BLaER1 treated with 17β-estradiol and CSF1 and Interleukin-3, amounts not matched to agents 10 nM and 100 nM (cell line): Measurements from ENCODE around the gene SUN1.

Source experiments
- H3K27ac ChIP-seq, 11 experiments: shearing (Covaris generic); formaldehyde crosslinking; 2 replicates each; pipeline ENCODE4 v1.8.1; 2022
- H3K27me3 ChIP-seq, 11 experiments: shearing (Covaris generic); formaldehyde crosslinking; 2 replicates each; pipeline ENCODE4 v1.8.1; 2022
- H3K36me3 ChIP-seq, 11 experiments: shearing (Covaris generic); formaldehyde crosslinking; 2 replicates each; pipeline ENCODE4 v1.8.1; 2022
- H3K4me1 ChIP-seq, 10 experiments: shearing (Covaris generic); formaldehyde crosslinking; 2 replicates each; pipeline ENCODE4 v1.8.1; 2022
- H3K4me2 ChIP-seq, 11 experiments: shearing (Covaris generic); formaldehyde crosslinking; 2 replicates each; pipeline ENCODE4 v1.8.1; 2022
- H3K4me3 ChIP-seq, 10 experiments: shearing (Covaris generic); formaldehyde crosslinking; 2 replicates each; pipeline ENCODE4 v1.8.1; 2022
- H3K9ac ChIP-seq, 11 experiments: shearing (Covaris generic); formaldehyde crosslinking; 2 replicates each; pipeline ENCODE4 v1.8.1; 2022
- H3K9me3 ChIP-seq, 11 experiments: shearing (Covaris generic); formaldehyde crosslinking; replicated peaks in 1 of 11; 2 replicates each; pipeline ENCODE4 v1.8.1; 2022
- H4K20me1 ChIP-seq, 11 experiments: shearing (Covaris generic); formaldehyde crosslinking; 2 replicates each; pipeline ENCODE4 v1.8.1; 2022
- Cebpa-rat ChIP-seq, 11 experiments: shearing (Covaris generic); IDR thresholded peaks; 2 replicates each; pipeline ENCODE4 v1.8.1; 2022

The SUN1 gene

GRCh38 chr7:873367-874002 is 41.2 kb downstream of the SUN1 start:
- Histone ChIP-seq H3K4me3 (no peak overlapping the region), H3K9me3 (peaks cover 0 to 4% (median 0%) of the 10 kb centered on the region in 11 experiments; a peak in 2 of 22 replicates), H3K36me3 (peaks cover 42 to 75% (median 69%) of the 10 kb centered on the region in 11 experiments), H3K4me1 (peaks cover 33 to 49% (median 41%) of the 10 kb centered on the region in 10 experiments), H3K27me3 (no peaks in the 10 kb centered on the region), H3K4me2 (peak overlapping the region; percentile 3 to 87 (median 39); a peak in 21 of 22 replicates), H3K9ac (peak overlapping the region in 9 of 11 experiments; percentile 4 to 28 (median 23); a peak in 9 of 22 replicates), H3K27ac (peak overlapping the region; percentile 43 to 73 (median 61); a peak in 20 of 22 replicates), H4K20me1 (peaks cover 7 to 40% (median 14%) of the 10 kb centered on the region in 11 experiments; a peak in 20 of 22 replicates)
- TF ChIP-seq Cebpa-rat (IDR thresholded peaks at IDR 0.05) = no peak

DNA sequence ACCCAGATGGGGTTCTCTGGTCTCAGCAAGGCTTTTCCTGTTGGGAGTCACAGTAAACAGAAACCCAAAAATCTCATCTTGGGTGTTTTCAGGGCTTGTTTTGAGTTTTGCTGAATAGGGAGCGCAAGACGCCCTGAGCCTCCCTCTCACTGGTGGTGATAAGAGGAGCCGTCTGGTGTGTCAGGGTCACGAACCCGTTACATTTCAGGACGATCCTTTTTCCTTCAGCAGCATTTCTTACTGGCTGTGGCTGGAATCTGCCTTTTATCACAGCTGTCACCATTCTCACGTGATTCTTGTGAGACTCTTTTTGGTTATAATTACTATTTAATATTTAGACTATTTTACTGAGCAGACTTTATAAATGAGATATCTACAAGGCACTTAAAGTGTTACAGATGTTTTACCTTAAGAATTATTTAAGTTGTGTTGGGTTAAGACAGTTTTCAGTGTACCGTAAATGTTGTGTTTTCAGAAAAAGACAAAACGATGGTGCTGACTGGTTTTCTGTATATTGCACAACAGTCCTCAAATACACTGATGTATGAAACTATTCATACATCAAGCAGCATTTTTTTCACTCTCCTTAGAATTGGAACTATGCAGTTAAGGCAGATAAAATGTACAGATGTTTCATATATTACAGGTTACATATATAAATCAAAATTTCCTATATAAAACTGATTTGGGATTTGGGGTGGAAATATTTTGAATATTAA is 41.9 kb downstream of the SUN1 start:
- TF ChIP-seq Cebpa-rat (IDR thresholded peaks at IDR 0.05) = peak in 2 of 11 experiments; percentile 13 to 53; a peak in 1 of 22 replicates

DNA sequence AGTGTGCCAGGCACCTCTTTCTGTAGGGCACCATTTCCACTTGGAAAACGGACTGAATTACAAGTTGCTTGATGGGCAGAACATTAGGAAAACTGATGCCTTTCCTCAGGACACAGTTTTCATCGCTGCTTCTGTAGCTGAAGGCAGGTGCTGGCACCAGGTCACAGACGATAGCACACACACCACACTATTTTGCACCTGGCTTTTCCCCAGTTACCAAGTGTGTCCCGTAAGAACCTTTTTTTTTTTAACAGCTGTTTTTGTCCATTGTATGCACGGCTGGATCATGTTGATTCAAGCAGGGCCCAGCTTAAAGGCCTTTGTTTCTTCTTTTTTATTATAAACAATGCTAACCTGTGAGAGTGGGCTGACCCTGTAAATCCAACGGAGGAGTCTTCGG is 42.8 kb downstream of the SUN1 start:
- Histone ChIP-seq H3K9ac (peak overlapping the region in 5 of 11 experiments; percentile 54 to 72 (median 66); a peak in 7 of 22 replicates), H3K4me3 (no peak overlapping the region; a peak in 1 of 20 replicates), H3K36me3 (peaks cover 36 to 75% (median 65%) of the 10 kb centered on the region in 11 experiments), H3K4me1 (peaks cover 49 to 65% (median 57%) of the 10 kb centered on the region in 10 experiments), H3K27me3 (no peaks in the 10 kb centered on the region), H4K20me1 (peaks cover 22 to 42% (median 23%) of the 10 kb centered on the region in 11 experiments; a peak in 21 of 22 replicates), H3K27ac (peak overlapping the region in 10 of 11 experiments; percentile 72 to 87 (median 82); a peak in 18 of 22 replicates), H3K9me3 (peaks cover 0 to 4% (median 0%) of the 10 kb centered on the region in 11 experiments; a peak in 2 of 22 replicates), H3K4me2 (peak overlapping the region; percentile 6 to 87 (median 62); a peak in 19 of 22 replicates)
- no peak for TF ChIP-seq Cebpa-rat (IDR thresholded peaks at IDR 0.05)

More for the DNA sequence above, 41.9 kb downstream of the SUN1 start:
- Histone ChIP-seq H4K20me1 (peaks cover 14 to 40% (median 16%) of the 10 kb centered on the region in 11 experiments; a peak in 21 of 22 replicates), H3K4me2 (peak overlapping the region; percentile 3 to 87 (median 39); a peak in 21 of 22 replicates), H3K9ac (peak overlapping the region in 8 of 11 experiments; percentile 4 to 28 (median 24); a peak in 8 of 22 replicates), H3K27ac (peak overlapping the region; percentile 43 to 73 (median 61); a peak in 20 of 22 replicates), H3K4me1 (peaks cover 40 to 56% (median 48%) of the 10 kb centered on the region in 10 experiments), H3K4me3 (no peak overlapping the region), H3K36me3 (peaks cover 42 to 75% (median 69%) of the 10 kb centered on the region in 11 experiments), H3K27me3 (no peaks in the 10 kb centered on the region), H3K9me3 (peaks cover 0 to 4% (median 0%) of the 10 kb centered on the region in 11 experiments; a peak in 2 of 22 replicates)

GRCh38 chr7:875476-876076 is 43.3 kb downstream of the SUN1 start:
- TF ChIP-seq Cebpa-rat (IDR thresholded peaks at IDR 0.05) = no peak
- Histone ChIP-seq H3K27ac (peak overlapping the region; percentile 72 to 87 (median 81); a peak in 21 of 22 replicates), H3K36me3 (peaks cover 31 to 75% (median 63%) of the 10 kb centered on the region in 11 experiments), H3K9ac (peak overlapping the region; percentile 50 to 72 (median 66); a peak in 20 of 22 replicates), H3K9me3 (peaks cover 0 to 4% (median 0%) of the 10 kb centered on the region in 11 experiments; a peak in 2 of 22 replicates), H4K20me1 (peaks cover 27 to 44% (median 29%) of the 10 kb centered on the region in 11 experiments; a peak in 21 of 22 replicates), H3K27me3 (no peaks in the 10 kb centered on the region), H3K4me1 (peaks cover 49 to 70% (median 62%) of the 10 kb centered on the region in 10 experiments), H3K4me2 (peak overlapping the region; percentile 47 to 87 (median 67)), H3K4me3 (peak overlapping the region in 6 of 10 experiments; percentile 20 to 44 (median 30); a peak in 10 of 20 replicates)

DNA sequence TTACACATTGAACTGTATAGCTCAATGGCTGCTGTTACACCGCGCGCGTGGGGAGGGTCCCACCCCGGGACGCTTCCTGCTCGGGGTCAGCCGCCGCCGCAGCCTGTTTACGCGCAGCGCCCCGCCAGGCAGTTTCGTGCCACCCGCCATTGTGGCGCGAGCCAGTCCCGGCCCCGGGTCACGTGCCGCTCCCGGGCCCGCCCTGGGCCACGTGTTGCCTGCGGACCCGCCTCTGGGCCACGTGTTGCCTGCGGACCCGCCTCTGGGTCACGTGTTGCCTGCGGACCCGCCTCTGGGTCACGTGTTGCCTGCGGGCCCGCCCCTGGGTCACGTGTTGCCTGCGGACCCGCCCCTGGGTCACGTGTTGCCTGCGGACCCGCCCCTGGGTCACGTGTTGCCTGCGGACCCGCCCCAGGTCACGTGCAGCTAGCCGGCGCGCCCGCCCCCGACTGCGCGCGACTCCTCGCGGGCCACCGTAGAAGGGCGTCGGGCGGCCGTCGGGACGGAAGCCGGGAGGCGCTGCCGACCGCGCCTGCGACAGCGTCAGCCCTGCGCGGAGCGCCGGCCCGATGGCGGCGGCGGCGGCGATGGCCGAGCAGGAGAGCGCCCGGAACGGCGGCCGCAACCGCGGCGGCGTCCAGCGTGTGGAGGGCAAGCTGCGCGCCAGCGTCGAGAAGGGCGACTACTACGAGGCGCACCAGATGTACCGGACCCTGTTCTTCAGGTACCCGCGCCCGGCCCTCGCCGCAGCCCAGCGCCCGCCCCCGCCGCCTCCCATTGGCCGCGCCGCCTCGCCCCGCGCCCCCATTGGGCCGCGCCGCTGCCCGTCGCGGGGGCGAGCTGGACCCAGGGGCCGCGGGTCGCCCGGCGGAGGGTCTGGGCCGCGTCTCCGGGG is 44.0 kb downstream of the SUN1 start, which contains the start of gene GET4:
Gene GET4 (plus strand): TSS at position 478 of the 895 bp plus-strand sequence. CDS start 92 bp downstream, at position 570.
- Histone ChIP-seq H3K27me3 (no peaks in the 10 kb centered on the region), H3K27ac (peak within 1 kb of the TSS; percentile 72 to 89 (median 87)), H3K9ac (peak within 1 kb of the TSS; percentile 88 to 98 (median 90)), H3K9me3 (peaks cover 0 to 4% (median 0%) of the 10 kb centered on the region in 11 experiments; a peak in 2 of 22 replicates), H3K4me1 (peaks cover 49 to 72% (median 65%) of the 10 kb centered on the region in 10 experiments), H3K4me2 (peak within 1 kb of the TSS; percentile 58 to 94 (median 67)), H3K36me3 (peaks cover 24 to 71% (median 61%) of the 10 kb centered on the region in 11 experiments), H4K20me1 (peaks cover 33 to 46% (median 35%) of the 10 kb centered on the region in 11 experiments; a peak in 21 of 22 replicates), H3K4me3 (peak within 1 kb of the TSS; percentile 80 to 98 (median 94))
- no peak for TF ChIP-seq Cebpa-rat (IDR thresholded peaks at IDR 0.05)

DNA sequence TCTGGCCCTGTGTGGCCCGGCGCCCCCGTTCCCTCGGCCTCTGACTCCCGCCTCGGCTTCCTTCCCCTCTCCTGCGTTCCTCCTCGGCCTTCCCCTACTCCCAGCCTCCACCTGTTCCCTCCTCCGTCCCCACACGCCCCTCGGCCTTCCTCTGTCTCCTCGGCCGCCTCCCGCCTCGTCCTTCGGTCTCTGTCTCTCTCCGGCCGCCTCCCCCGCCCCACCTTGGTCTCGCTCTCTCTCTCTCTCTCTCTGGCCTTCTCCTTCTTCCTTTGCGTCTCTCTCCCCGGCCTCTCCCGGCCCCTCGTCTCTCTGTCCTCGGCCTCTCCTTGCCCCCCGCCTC is 44.7 kb downstream of the SUN1 start:
- Histone ChIP-seq H3K9ac (peak overlapping the region; percentile 88 to 98 (median 90)), H3K36me3 (peaks cover 22 to 70% (median 59%) of the 10 kb centered on the region in 11 experiments), H3K4me1 (peaks cover 50 to 70% (median 65%) of the 10 kb centered on the region in 10 experiments), H3K27ac (peak overlapping the region; percentile 72 to 89 (median 87)), H3K27me3 (no peaks in the 10 kb centered on the region), H3K4me2 (peak overlapping the region; percentile 25 to 94 (median 58); a peak in 20 of 22 replicates), H3K4me3 (peak overlapping the region; percentile 80 to 98 (median 94)), H4K20me1 (peaks cover 39 to 49% (median 41%) of the 10 kb centered on the region in 11 experiments), H3K9me3 (peaks cover 0 to 4% (median 0%) of the 10 kb centered on the region in 11 experiments; a peak in 2 of 22 replicates)
- TF ChIP-seq Cebpa-rat (IDR thresholded peaks at IDR 0.05) = no peak
